DND-41 (cell line): Measurements from ENCODE around the gene GOLGA6L7.

Source experiments
- CTCF ChIP-seq: IDR thresholded peaks from 2 replicates; pipeline ENCODE4 v1.5.1; 2012; ENCODE audit warnings: borderline replicate concordance, low read length, moderate library complexity, mild to moderate bottlenecking; ENCODE audit not compliant: poor library complexity, severe bottlenecking; ENCODE audit errors: extremely low read depth
- EZH2 ChIP-seq: IDR thresholded peaks from 3 replicates; pipeline ENCODE4 v1.6.1; 2012; ENCODE audit warnings: borderline replicate concordance, low read depth, mild to moderate bottlenecking, moderate library complexity, low read length, inconsistent platforms; ENCODE audit not compliant: severe bottlenecking

- TF ChIP-seq CTCF (no peak), EZH2 (no peak)
Observed at GRCh38 chr15:28884151-28884940, 35.9 kb upstream of the GOLGA6L7 start.
